ENCODE measurements around the gene ZNF831.

ZNF831 gene

GRCh38 chr20:59242714-59243626, 79.3 kb downstream of the ZNF831 start:
- peak in 1 of 3 donors; percentile 17 for DNase-seq (ENCODE audit: low read depth in 2 of 3, low spot score in 1 of 3)

- DNase-seq (ENCODE audit: low read depth in 2 of 3, low spot score in 1 of 3), result no peak
Observed at GRCh38 chr20:59246691-59247400, 83.2 kb downstream of the ZNF831 start.

GRCh38 chr20:59247731-59248684, 84.4 kb downstream of the ZNF831 start:
- no peak for DNase-seq (ENCODE audit: low read depth in 2 of 3, low spot score in 1 of 3)

GRCh38 chr20:59250293-59250692, 86.7 kb downstream of the ZNF831 start:
- DNase-seq (ENCODE audit: low read depth in 2 of 3, low spot score in 1 of 3), result no peak

GRCh38 chr20:59253325-59253724, 89.7 kb downstream of the ZNF831 start:
- DNase-seq (ENCODE audit: low read depth in 2 of 3, low spot score in 1 of 3), result no peak

- peak in 1 of 3 donors; percentile 8 for DNase-seq (ENCODE audit: low read depth in 2 of 3, low spot score in 1 of 3)
Observed at GRCh38 chr20:59253779-59254319, 90.2 kb downstream of the ZNF831 start.

- DNase-seq (ENCODE audit: low read depth in 2 of 3, low spot score in 1 of 3), result no peak
Observed at GRCh38 chr20:59255256-59255655, 91.6 kb downstream of the ZNF831 start.

- DNase-seq (ENCODE audit: low read depth in 2 of 3, low spot score in 1 of 3), result no peak
Observed at GRCh38 chr20:59258221-59258621, 94.6 kb downstream of the ZNF831 start.

- DNase-seq (ENCODE audit: low read depth in 2 of 3, low spot score in 1 of 3), result no peak
Observed at GRCh38 chr20:59259946-59260345, 96.3 kb downstream of the ZNF831 start.

- DNase-seq (ENCODE audit: low read depth in 2 of 3, low spot score in 1 of 3), result no peak
Observed at GRCh38 chr20:59265298-59265697, 101.7 kb downstream of the ZNF831 start.

GRCh38 chr20:59268870-59269269, 105.2 kb downstream of the ZNF831 start:
- no peak for DNase-seq (ENCODE audit: low read depth in 2 of 3, low spot score in 1 of 3)

- DNase-seq (ENCODE audit: low read depth in 2 of 3, low spot score in 1 of 3), result no peak
Observed at GRCh38 chr20:59269411-59270025, 105.9 kb downstream of the ZNF831 start.

GRCh38 chr20:59270380-59270779, 106.8 kb downstream of the ZNF831 start:
- DNase-seq (ENCODE audit: low read depth in 2 of 3, low spot score in 1 of 3), result no peak

- no peak for DNase-seq (ENCODE audit: low read depth in 2 of 3, low spot score in 1 of 3)
Observed at GRCh38 chr20:59273739-59274357, 110.2 kb downstream of the ZNF831 start.

- no peak for DNase-seq (ENCODE audit: low read depth in 2 of 3, low spot score in 1 of 3)
Observed at GRCh38 chr20:59276938-59277337, 113.3 kb downstream of the ZNF831 start.

- no peak for DNase-seq (ENCODE audit: low read depth in 2 of 3, low spot score in 1 of 3)
Observed at GRCh38 chr20:59284470-59284869, 120.8 kb downstream of the ZNF831 start.

- no peak for DNase-seq (ENCODE audit: low read depth in 2 of 3, low spot score in 1 of 3)
Observed at GRCh38 chr20:59289994-59290393, 126.4 kb downstream of the ZNF831 start.

- no peak for DNase-seq (ENCODE audit: low read depth in 2 of 3, low spot score in 1 of 3)
Observed at GRCh38 chr20:59291740-59292383, 128.2 kb downstream of the ZNF831 start.

GRCh38 chr20:59295531-59295930, 131.9 kb downstream of the ZNF831 start:
- DNase-seq (ENCODE audit: low read depth in 2 of 3, low spot score in 1 of 3), result no peak

Data from stimulated activated CD4-positive, alpha-beta T cell treated with anti-CD3 and anti-CD28 coated beads, Interleukin-12 subunit alpha, Interleukin-12 subunit beta, amount 100 ng/mL, for 48 hours (primary cell).